K562 (cell line): ENCODE data around the gene SURF4.

Source experiments
- KLF6 ChIP-seq: fragments of 250-450 bp; sonication (Bioruptor Pico); IDR thresholded peaks from 2 replicates; pipeline ENCODE4 v1.4.0; 2020; ENCODE audit warnings: mild to moderate bottlenecking, moderate library complexity, borderline replicate concordance
- POLR3A ChIP-seq: IDR thresholded peaks from 2 replicates; pipeline ENCODE4 v1.6.1; 2011; ENCODE audit warnings: borderline replicate concordance, mild to moderate bottlenecking, moderate library complexity; ENCODE audit not compliant: insufficient read length, insufficient read depth; ENCODE audit errors: extremely low read depth
- ZNF507 ChIP-seq: conservative IDR thresholded peaks from 2 replicates; pipeline ENCODE4 v1.6.1; 2017; ENCODE audit warnings: missing genetic modification characterization, missing compliant biosample characterization
- TF ChIP-seq, protein P1 (sequence below): fragments of 450-650 bp; formaldehyde crosslinking; IDR thresholded peaks from 2 replicates; pipeline ENCODE4 v1.4.0; 2020; ENCODE audit warnings: mild to moderate bottlenecking, mixed read lengths
- TF ChIP-seq, protein P2 (sequence below), 3 experiments: IDR thresholded peaks in 2 of 3; conservative IDR thresholded peaks in 1 of 3; 2 replicates each; pipeline ENCODE4 v1.5.1; 2011 to 2012; ENCODE audit warnings: low read length in 3 of 3, mild to moderate bottlenecking in 3 of 3, control low read depth in 2 of 3, improper control_type of control experiment in 1 of 3, inconsistent platforms in 1 of 3, low read depth in 1 of 3, mixed read lengths in 1 of 3, moderate library complexity in 1 of 3; ENCODE audit not compliant: insufficient read depth in 2 of 3

- TF ChIP-seq, protein P1, sequence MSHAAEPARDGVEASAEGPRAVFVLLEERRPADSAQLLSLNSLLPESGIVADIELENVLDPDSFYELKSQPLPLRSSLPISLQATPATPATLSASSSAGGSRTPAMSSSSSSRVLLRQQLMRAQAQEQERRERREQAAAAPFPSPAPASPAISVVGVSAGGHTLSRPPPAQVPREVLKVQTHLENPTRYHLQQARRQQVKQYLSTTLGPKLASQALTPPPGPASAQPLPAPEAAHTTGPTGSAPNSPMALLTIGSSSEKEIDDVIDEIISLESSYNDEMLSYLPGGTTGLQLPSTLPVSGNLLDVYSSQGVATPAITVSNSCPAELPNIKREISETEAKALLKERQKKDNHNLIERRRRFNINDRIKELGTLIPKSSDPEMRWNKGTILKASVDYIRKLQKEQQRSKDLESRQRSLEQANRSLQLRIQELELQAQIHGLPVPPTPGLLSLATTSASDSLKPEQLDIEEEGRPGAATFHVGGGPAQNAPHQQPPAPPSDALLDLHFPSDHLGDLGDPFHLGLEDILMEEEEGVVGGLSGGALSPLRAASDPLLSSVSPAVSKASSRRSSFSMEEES (CRISPR knock-in tag) = no peak
- TF ChIP-seq KLF6 (CRISPR knock-in tag) (no peak), POLR3A (no peak), ZNF507 (tag) (no peak)
- TF ChIP-seq, protein P2, sequence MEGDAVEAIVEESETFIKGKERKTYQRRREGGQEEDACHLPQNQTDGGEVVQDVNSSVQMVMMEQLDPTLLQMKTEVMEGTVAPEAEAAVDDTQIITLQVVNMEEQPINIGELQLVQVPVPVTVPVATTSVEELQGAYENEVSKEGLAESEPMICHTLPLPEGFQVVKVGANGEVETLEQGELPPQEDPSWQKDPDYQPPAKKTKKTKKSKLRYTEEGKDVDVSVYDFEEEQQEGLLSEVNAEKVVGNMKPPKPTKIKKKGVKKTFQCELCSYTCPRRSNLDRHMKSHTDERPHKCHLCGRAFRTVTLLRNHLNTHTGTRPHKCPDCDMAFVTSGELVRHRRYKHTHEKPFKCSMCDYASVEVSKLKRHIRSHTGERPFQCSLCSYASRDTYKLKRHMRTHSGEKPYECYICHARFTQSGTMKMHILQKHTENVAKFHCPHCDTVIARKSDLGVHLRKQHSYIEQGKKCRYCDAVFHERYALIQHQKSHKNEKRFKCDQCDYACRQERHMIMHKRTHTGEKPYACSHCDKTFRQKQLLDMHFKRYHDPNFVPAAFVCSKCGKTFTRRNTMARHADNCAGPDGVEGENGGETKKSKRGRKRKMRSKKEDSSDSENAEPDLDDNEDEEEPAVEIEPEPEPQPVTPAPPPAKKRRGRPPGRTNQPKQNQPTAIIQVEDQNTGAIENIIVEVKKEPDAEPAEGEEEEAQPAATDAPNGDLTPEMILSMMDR (IDR thresholded peaks at IDR 0.05 in 2 of 3, conservative IDR thresholded peaks at IDR 0.05 in 1 of 3; ENCODE audit: insufficient read depth in 2 of 3, low read depth in 1 of 3, low read length in 3 of 3) = no peak
Observed at GRCh38 chr9:133425049-133425632, 49.3 kb upstream of the SURF4 start.
